SK-N-MC (cell line): ENCODE measurements around the gene VPS11.

Source experiments
- EZH2 ChIP-seq: fragments of 200-600 bp; sonication (generic); IDR thresholded peaks from one replicate; pipeline ENCODE4 v1.6.1; 2017; ENCODE audit warnings: antibody characterized with exemption
- FOXP2 ChIP-seq: optimal IDR thresholded peaks from 2 replicates; pipeline ENCODE3; 2011; ENCODE audit warnings: mild to moderate bottlenecking, moderate library complexity; ENCODE audit not compliant: insufficient read depth; ENCODE audit errors: extremely low read length, control extremely low read depth
- POLR2AphosphoS5 ChIP-seq: IDR thresholded peaks from 2 replicates; pipeline ENCODE4 v1.6.1; 2012; ENCODE audit warnings: mild to moderate bottlenecking, low read depth, low read length, borderline replicate concordance

DNA sequence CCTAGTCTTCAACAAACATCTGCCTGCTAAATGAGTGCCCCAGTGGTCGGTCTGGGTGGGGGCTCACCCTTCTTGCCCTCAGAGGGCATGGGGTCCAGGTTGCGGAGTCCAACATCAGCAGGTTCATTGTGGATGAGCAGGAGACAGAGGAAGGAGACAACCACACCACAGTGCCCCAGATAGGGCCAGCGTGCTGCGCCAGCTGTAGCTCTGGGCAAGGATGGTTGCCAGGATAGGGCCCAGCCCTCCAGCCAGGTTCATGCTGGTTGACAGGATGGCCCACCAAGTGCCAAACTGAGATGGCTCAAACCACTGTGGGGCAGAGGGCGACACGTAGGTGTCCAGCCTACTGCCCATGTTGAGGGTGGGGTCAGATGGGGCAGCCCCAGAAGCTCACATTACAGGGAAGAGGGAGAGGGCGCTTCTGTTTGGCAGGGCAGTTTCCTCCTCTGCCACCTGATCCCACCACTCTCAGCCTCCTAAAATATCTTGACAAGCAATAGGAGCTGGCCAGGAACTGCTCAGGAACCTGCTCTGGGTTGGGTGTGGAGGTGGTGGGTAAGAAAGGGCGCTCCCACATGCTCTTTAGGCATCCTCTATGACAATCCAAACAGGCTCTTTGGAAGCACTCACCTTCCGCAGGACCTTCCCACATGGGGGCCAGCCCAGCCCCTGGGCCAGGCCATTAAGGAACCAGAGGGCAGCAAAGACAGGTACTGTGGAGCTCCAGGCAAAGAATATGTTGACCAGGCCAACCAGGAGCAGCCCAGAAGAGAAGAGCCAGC, 39.9 kb upstream of the VPS11 start:
- TF ChIP-seq POLR2AphosphoS5, result no peak; the same call in 1 of the 2 replicates
- TF ChIP-seq FOXP2, result no peak
- TF ChIP-seq EZH2, result no peak
